ENCODE measurements around the gene CSNK1G3. TPM values are rescaled to one million over a fixed set of nuclear protein-coding genes. Genes with fewer than 3 reads are reported as not detected.

Gene CSNK1G3
- total RNA-seq, 5 donors from 2014 or later (not counting 1 experiment from before 2014, with no cell fraction given) = 59.0 to 73.5 (median 71.9) TPM

GRCh38 chr5:123535648-123536047 lies 23.7 kb downstream of the CSNK1G3 start:
- Histone ChIP-seq H3K27me3 (replicated peaks in 1 of 2; ENCODE audit: control insufficient read depth in 2 of 2, extremely low read depth in 1 of 2, insufficient read depth in 2 of 2, low read length in 1 of 2) (no peaks in the 10 kb centered on the region), H3K36me3 (ENCODE audit: control insufficient read depth in 2 of 2, extremely low read depth in 1 of 2, insufficient read depth in 1 of 2, low read length in 1 of 2) (no peaks in the 10 kb centered on the region), H3K27ac (ENCODE audit: low read length) (no peak overlapping the region), H3K4me3 (ENCODE audit: control insufficient read depth in 1 of 2, extremely low read depth in 1 of 2, low read length in 1 of 2) (no peak overlapping the region), H3K9me3 (no peaks in the 10 kb centered on the region), H3K4me1 (ENCODE audit: control insufficient read depth in 1 of 2, extremely low read depth in 1 of 2, insufficient read depth in 2 of 2, low read length in 2 of 2) (peaks cover 0 to 2% of the 10 kb centered on the region in 2 experiments)
- no peak for ATAC-seq (replicated peaks in 1 of 4)
- no peak overlapping the region for H3K27ac Mint-ChIP-seq
- WGBS (ENCODE audit: insufficient coverage) = no CpG with 5 or more reads among the region's 1 CpG
- no peaks in the 10 kb centered on the region for H3K9me3 Mint-ChIP-seq
- ChIA-PET POLR2A (interaction anchor here (0.7 to 1.1 kb wide), 3 partner anchors 28 to 760 kb away, joined by 7 to 17 read pairs (median 9); no protein-coding TSS in a partner anchor), CTCF (interaction anchor here (0.6 to 0.9 kb wide), 4 partner anchors 14 to 732 kb away, joined by 3 to 5 read pairs (median 4); no protein-coding TSS in a partner anchor)
- H3K4me3 Mint-ChIP-seq = no peak overlapping the region
- DNase-seq = no peak
- H3K4me1 Mint-ChIP-seq = peaks cover 51 to 64% (median 60%) of the 10 kb centered on the region in 3 donors
- peaks cover 4% of the 10 kb centered on the region for H3K36me3 Mint-ChIP-seq
- H3K27me3 Mint-ChIP-seq = no peaks in the 10 kb centered on the region

- ChIA-PET CTCF (no interaction called here), POLR2A (no interaction called here)
- WGBS (ENCODE audit: insufficient coverage) = no CpG with 5 or more reads among the region's 2 CpGs
- Histone ChIP-seq H3K27me3 (replicated peaks in 1 of 2; ENCODE audit: control insufficient read depth in 2 of 2, extremely low read depth in 1 of 2, insufficient read depth in 2 of 2, low read length in 1 of 2) (no peaks in the 10 kb centered on the region), H3K36me3 (ENCODE audit: control insufficient read depth in 2 of 2, extremely low read depth in 1 of 2, insufficient read depth in 1 of 2, low read length in 1 of 2) (no peaks in the 10 kb centered on the region), H3K9me3 (no peaks in the 10 kb centered on the region), H3K4me3 (ENCODE audit: control insufficient read depth in 1 of 2, extremely low read depth in 1 of 2, low read length in 1 of 2) (no peak overlapping the region), H3K4me1 (ENCODE audit: control insufficient read depth in 1 of 2, extremely low read depth in 1 of 2, insufficient read depth in 2 of 2, low read length in 2 of 2) (peaks cover 0 to 2% of the 10 kb centered on the region in 2 experiments), H3K27ac (ENCODE audit: low read length) (no peak overlapping the region)
- ATAC-seq (replicated peaks in 1 of 4) (no peak), DNase-seq (no peak)
- H3K9me3 Mint-ChIP-seq = no peaks in the 10 kb centered on the region
- H3K4me3 Mint-ChIP-seq = no peak overlapping the region
- H3K27ac Mint-ChIP-seq = no peak overlapping the region
- peaks cover 61 to 65% (median 62%) of the 10 kb centered on the region in 3 donors for H3K4me1 Mint-ChIP-seq
- no peaks in the 10 kb centered on the region for H3K27me3 Mint-ChIP-seq
- peaks cover 4% of the 10 kb centered on the region for H3K36me3 Mint-ChIP-seq
Measured at GRCh38 chr5:123537256-123537655, 25.3 kb downstream of the CSNK1G3 start.

- CTCF ChIA-PET = no interaction called here
- peaks cover 62 to 67% (median 66%) of the 10 kb centered on the region in 3 donors for H3K4me1 Mint-ChIP-seq
Measured at GRCh38 chr5:123537845-123538244, 25.9 kb downstream of the CSNK1G3 start.

GRCh38 chr5:123538670-123539459 lies 26.9 kb downstream of the CSNK1G3 start:
- H3K27ac ChIP-seq (ENCODE audit: low read length) = no peak overlapping the region
- ATAC-seq (replicated peaks in 1 of 4) (no peak), DNase-seq (no peak)
- Mint-ChIP-seq H3K36me3 (peaks cover 4% of the 10 kb centered on the region), H3K4me3 (no peak overlapping the region), H3K27ac (no peak overlapping the region), H3K27me3 (no peaks in the 10 kb centered on the region), H3K9me3 (no peaks in the 10 kb centered on the region), H3K4me1 (peaks cover 65 to 70% (median 68%) of the 10 kb centered on the region in 3 donors)
- no peak overlapping the region for H3K4me3 ChIP-seq (ENCODE audit: control insufficient read depth in 1 of 2, extremely low read depth in 1 of 2, low read length in 1 of 2)
- ChIA-PET POLR2A (interaction anchor here in 1 of 2 donors (0.5 to 0.6 kb wide), 2 partner anchors 17 to 32 kb away, joined by 3 read pairs; no protein-coding TSS in a partner anchor), CTCF (no interaction called here)
- no peaks in the 10 kb centered on the region for H3K36me3 ChIP-seq (ENCODE audit: control insufficient read depth in 2 of 2, extremely low read depth in 1 of 2, insufficient read depth in 1 of 2, low read length in 1 of 2)
- H3K27me3 ChIP-seq (replicated peaks in 1 of 2; ENCODE audit: control insufficient read depth in 2 of 2, extremely low read depth in 1 of 2, insufficient read depth in 2 of 2, low read length in 1 of 2) = no peaks in the 10 kb centered on the region
- no peaks in the 10 kb centered on the region for H3K9me3 ChIP-seq
- WGBS (ENCODE audit: insufficient coverage) = 90% methylated on average over 5 of the region's 8 CpGs
- peaks cover 2 to 7% of the 10 kb centered on the region in 2 experiments for H3K4me1 ChIP-seq (ENCODE audit: control insufficient read depth in 1 of 2, extremely low read depth in 1 of 2, insufficient read depth in 2 of 2, low read length in 2 of 2)

More at GRCh38 chr5:123537845-123538244, 25.9 kb downstream of the CSNK1G3 start:
- Histone ChIP-seq H3K36me3 (ENCODE audit: control insufficient read depth in 2 of 2, extremely low read depth in 1 of 2, insufficient read depth in 1 of 2, low read length in 1 of 2) (no peaks in the 10 kb centered on the region), H3K9me3 (no peaks in the 10 kb centered on the region), H3K27me3 (replicated peaks in 1 of 2; ENCODE audit: control insufficient read depth in 2 of 2, extremely low read depth in 1 of 2, insufficient read depth in 2 of 2, low read length in 1 of 2) (no peaks in the 10 kb centered on the region), H3K4me1 (ENCODE audit: control insufficient read depth in 1 of 2, extremely low read depth in 1 of 2, insufficient read depth in 2 of 2, low read length in 2 of 2) (peaks cover 0 to 2% of the 10 kb centered on the region in 2 experiments), H3K4me3 (ENCODE audit: control insufficient read depth in 1 of 2, extremely low read depth in 1 of 2, low read length in 1 of 2) (no peak overlapping the region), H3K27ac (ENCODE audit: low read length) (no peak overlapping the region)
- no CpG with 5 or more reads among the region's 2 CpGs for WGBS (ENCODE audit: insufficient coverage)
- Mint-ChIP-seq H3K36me3 (peaks cover 4% of the 10 kb centered on the region), H3K27ac (no peak overlapping the region), H3K27me3 (no peaks in the 10 kb centered on the region), H3K9me3 (no peaks in the 10 kb centered on the region), H3K4me3 (no peak overlapping the region)
- POLR2A ChIA-PET = no interaction called here
- DNase-seq = no peak
- no peak for ATAC-seq (replicated peaks in 1 of 4)

- peaks cover 62 to 70% (median 66%) of the 10 kb centered on the region in 3 donors for H3K4me1 Mint-ChIP-seq
- no peak overlapping the region for H3K27ac Mint-ChIP-seq
- Histone ChIP-seq H3K4me3 (ENCODE audit: control insufficient read depth in 1 of 2, extremely low read depth in 1 of 2, low read length in 1 of 2) (no peak overlapping the region), H3K27me3 (replicated peaks in 1 of 2; ENCODE audit: control insufficient read depth in 2 of 2, extremely low read depth in 1 of 2, insufficient read depth in 2 of 2, low read length in 1 of 2) (no peaks in the 10 kb centered on the region), H3K4me1 (ENCODE audit: control insufficient read depth in 1 of 2, extremely low read depth in 1 of 2, insufficient read depth in 2 of 2, low read length in 2 of 2) (peaks cover 2 to 7% of the 10 kb centered on the region in 2 experiments), H3K27ac (ENCODE audit: low read length) (no peak overlapping the region), H3K9me3 (no peaks in the 10 kb centered on the region), H3K36me3 (ENCODE audit: control insufficient read depth in 2 of 2, extremely low read depth in 1 of 2, insufficient read depth in 1 of 2, low read length in 1 of 2) (no peaks in the 10 kb centered on the region)
- peaks cover 6% of the 10 kb centered on the region for H3K36me3 Mint-ChIP-seq
- 88% methylated on average over 4 of the region's 7 CpGs for WGBS (ENCODE audit: insufficient coverage)
- CTCF ChIA-PET = interaction anchor here in 1 of 2 donors (1.4 kb wide), 1 partner anchor 9 kb away, joined by 3 read pairs; no protein-coding TSS in a partner anchor
- no peak for DNase-seq
- no peak overlapping the region for H3K4me3 Mint-ChIP-seq
- no peaks in the 10 kb centered on the region for H3K27me3 Mint-ChIP-seq
- POLR2A ChIA-PET = interaction anchor here in 1 of 2 donors (1.2 kb wide), 1 partner anchor 10 kb away, joined by 6 read pairs; no protein-coding TSS in a partner anchor
- H3K9me3 Mint-ChIP-seq = no peaks in the 10 kb centered on the region
- no peak for ATAC-seq (replicated peaks in 1 of 4)
Measured at GRCh38 chr5:123540534-123540933, 28.6 kb downstream of the CSNK1G3 start.

GRCh38 chr5:123543438-123543837 lies 31.5 kb downstream of the CSNK1G3 start:
- H3K36me3 Mint-ChIP-seq = peaks cover 14% of the 10 kb centered on the region
- DNase-seq (no peak), ATAC-seq (replicated peaks in 1 of 4) (peak in 1 of 4 experiments; percentile 38)
- ChIA-PET CTCF (interaction anchor here (0.8 to 4.9 kb wide), 2 partner anchors 25 to 120 kb away, joined by 4 to 29 read pairs; partner anchors contain the start of gene CEP120 (in 1 of the 2)), POLR2A (interaction anchor here in 1 of 2 donors (0.8 kb wide), 1 partner anchor 17 kb away, joined by 3 read pairs; no protein-coding TSS in a partner anchor)
- Histone ChIP-seq H3K9me3 (no peaks in the 10 kb centered on the region), H3K27me3 (replicated peaks in 1 of 2; ENCODE audit: control insufficient read depth in 2 of 2, extremely low read depth in 1 of 2, insufficient read depth in 2 of 2, low read length in 1 of 2) (no peaks in the 10 kb centered on the region), H3K4me3 (ENCODE audit: control insufficient read depth in 1 of 2, extremely low read depth in 1 of 2, low read length in 1 of 2) (no peak overlapping the region), H3K4me1 (ENCODE audit: control insufficient read depth in 1 of 2, extremely low read depth in 1 of 2, insufficient read depth in 2 of 2, low read length in 2 of 2) (peaks cover 2 to 8% of the 10 kb centered on the region in 2 experiments), H3K36me3 (ENCODE audit: control insufficient read depth in 2 of 2, extremely low read depth in 1 of 2, insufficient read depth in 1 of 2, low read length in 1 of 2) (no peaks in the 10 kb centered on the region), H3K27ac (ENCODE audit: low read length) (no peak overlapping the region)
- H3K27ac Mint-ChIP-seq = peak overlapping the region; percentile 36 to 50
- no peaks in the 10 kb centered on the region for H3K27me3 Mint-ChIP-seq
- 100% methylated on average over 2 of the region's 3 CpGs for WGBS (ENCODE audit: insufficient coverage)
- H3K4me3 Mint-ChIP-seq = no peak overlapping the region
- H3K4me1 Mint-ChIP-seq = peaks cover 51 to 58% (median 55%) of the 10 kb centered on the region in 3 donors
- H3K9me3 Mint-ChIP-seq = no peaks in the 10 kb centered on the region

Data from T-cell (primary cell).